Endothelial cell of umbilical vein (primary cell): Measurements from ENCODE around the gene ABAT. TPM values are rescaled to one million over a fixed set of nuclear protein-coding genes. Genes with fewer than 3 reads are reported as not detected.

ENCODE experiments used
- BruUV-seq: library from RNA; stranded (reverse); fragments of 400-500 nt; replicated peaks from 2 replicates; lab custom pipeline; 2021; lab: Mats Ljungman, UMichigan
- CTCF ChIA-PET: fragments of 300-600, 350-600 bp; sonication (Branson Sonifier 250); formaldehyde crosslinking; loops from one replicate; lab custom pipeline; 2021; ENCODE audit warnings: antibody characterized with exemption, inconsistent platforms; lab: Charles Lee
- POLR2A ChIA-PET: fragments of 300-600, 350-600 bp; sonication (Branson Sonifier 250); formaldehyde crosslinking; loops from one replicate; lab custom pipeline; 2021; ENCODE audit warnings: antibody characterized with exemption, inconsistent platforms; lab: Charles Lee
- DNase-seq: peaks from one replicate; pipeline ENCODE4 v3.0.0-alpha.2; 2011; ENCODE audit warnings: low read depth, low spot score
- FAIRE-seq: peaks from 2 replicates; lab custom pipeline; 2011; peaks lifted over from hg19 to GRCh38; lab: Jason Lieb, UNC
- H2AFZ ChIP-seq: 2 replicates; pipeline ENCODE4 v1.6.0; 2012; ENCODE audit warnings: low read depth, low read length, control low read depth, inconsistent platforms
- H3K27ac ChIP-seq: 2 replicates; pipeline ENCODE4 v1.5.1; 2011; ENCODE audit warnings: low read depth, mild to moderate bottlenecking, control low read depth, low read length, moderate library complexity; ENCODE audit not compliant: insufficient read depth
- H3K27me3 ChIP-seq, 2 experiments: 2 replicates each; pipeline versions ENCODE4 v1.6.0 to v1.6.1; 2011; ENCODE audit warnings: low read length in 2 of 2, mixed read lengths in 1 of 2; ENCODE audit not compliant: control insufficient read depth in 2 of 2, insufficient read depth in 2 of 2
- H3K36me3 ChIP-seq, 2 experiments: 2 replicates in 1 of 2; 3 replicates in 1 of 2; pipeline ENCODE4 v1.5.1; 2011; ENCODE audit warnings: low read length in 2 of 2, mild to moderate bottlenecking in 1 of 2, moderate library complexity in 1 of 2; ENCODE audit not compliant: control insufficient read depth in 2 of 2, insufficient read depth in 2 of 2; ENCODE audit errors: extremely low read depth in 1 of 2
- H3K4me1 ChIP-seq: 3 replicates; pipeline ENCODE4 v1.5.1; 2011; ENCODE audit warnings: mild to moderate bottlenecking, low read length; ENCODE audit not compliant: control insufficient read depth, insufficient read depth; ENCODE audit errors: extremely low read depth
- H3K4me2 ChIP-seq: 2 replicates; pipeline ENCODE4 v1.6.1; 2011; ENCODE audit warnings: low read length, control low read depth, mixed read lengths; ENCODE audit not compliant: insufficient read depth
- H3K4me3 ChIP-seq, 3 experiments: fragments of 200-600 bp in 1 of 3; sonication (generic), shearing (Covaris generic) in 1 of 3; replicated peaks in 1 of 3; 2 replicates each; pipeline ENCODE4 v1.5.1; 2011 to 2016; ENCODE audit warnings: control low read depth in 3 of 3, low read length in 3 of 3, mild to moderate bottlenecking in 2 of 3, inconsistent platforms in 1 of 3, low read depth in 1 of 3, moderate library complexity in 1 of 3; ENCODE audit not compliant: insufficient read depth in 1 of 3
- H3K79me2 ChIP-seq: 2 replicates; pipeline ENCODE4 v1.6.0; 2012; ENCODE audit warnings: low read length, inconsistent platforms; ENCODE audit not compliant: control insufficient read depth, insufficient read depth
- H3K9ac ChIP-seq: replicated peaks from 2 replicates; pipeline ENCODE3; 2011; ENCODE audit warnings: low read length, control low read depth; ENCODE audit not compliant: insufficient read depth; ENCODE audit errors: extremely low read depth
- H3K9me1 ChIP-seq: replicated peaks from 3 replicates; pipeline ENCODE4 v1.6.0; 2011; ENCODE audit warnings: mild to moderate bottlenecking, low read length; ENCODE audit not compliant: control insufficient read depth, insufficient read depth; ENCODE audit errors: extremely low read depth
- H3K9me3 ChIP-seq: replicated peaks from 2 replicates; pipeline ENCODE4 v1.5.1; 2012; ENCODE audit warnings: low read length, inconsistent platforms; ENCODE audit not compliant: control insufficient read depth, insufficient read depth
- H4K20me1 ChIP-seq: replicated peaks from 2 replicates; pipeline ENCODE3; 2011; ENCODE audit warnings: mild to moderate bottlenecking, low read length; ENCODE audit not compliant: control insufficient read depth, insufficient read depth; ENCODE audit errors: extremely low read depth
- GATA2 ChIP-seq: IDR thresholded peaks from 2 replicates; pipeline ENCODE4 v1.7.0; 2011; ENCODE audit warnings: low read depth, mild to moderate bottlenecking, moderate library complexity, mixed read lengths, low read length; ENCODE audit not compliant: insufficient read length, insufficient read depth
- MYC ChIP-seq: IDR thresholded peaks from one replicate; pipeline ENCODE4 v1.6.1; 2011; ENCODE audit warnings: mild to moderate bottlenecking, low read depth, low read length
- POLR2A ChIP-seq: IDR thresholded peaks from 2 replicates; pipeline ENCODE4 v1.6.1; 2012; ENCODE audit warnings: low read depth, mild to moderate bottlenecking, control low read depth, low read length
- POLR2AphosphoS5 ChIP-seq: IDR thresholded peaks from 2 replicates; pipeline ENCODE4 v1.6.1; 2012; ENCODE audit warnings: low read depth, mild to moderate bottlenecking, control low read depth, low read length, moderate library complexity; ENCODE audit not compliant: insufficient read depth
- dilution Hi-C: fragments of 300-500 bp; cut with MboI; formaldehyde crosslinking; loops from one replicate; pipeline ENCODE4 v1.15.0; 2019; ENCODE audit warnings: low sequenced_read_pairs; ENCODE audit not compliant: extremely low pct_ligation_motif_present
- intact Hi-C: fragments of 100-400 bp; cut with micrococcal nuclease; formaldehyde crosslinking; loops from one replicate; pipeline ENCODE4 v1.10.0; 2022
- polyA plus RNA-seq, 4 experiments: library from polyadenylated mRNA; depleted of rRNA in 3 of 4; stranded (reverse) in 3 of 4; unstranded in 1 of 4; fragments of >200 nt; gene quantifications; 2 replicates each; pipeline versions ENCODE4 v1.2.1 to v1.2.3, GENCODE V29; 2011 to 2012; ENCODE audit warnings: missing spikeins in 1 of 4
- total RNA-seq: library from RNA; stranded (reverse); gene quantifications from 2 replicates; pipeline ENCODE4 v1.2.3, GENCODE V29; 2021

The ABAT gene
- total and polyA plus RNA-seq, 2 donors (not counting 3 experiments of a cell fraction or from before 2014, with no cell fraction given), result 1.3 to 1.4 TPM

DNA sequence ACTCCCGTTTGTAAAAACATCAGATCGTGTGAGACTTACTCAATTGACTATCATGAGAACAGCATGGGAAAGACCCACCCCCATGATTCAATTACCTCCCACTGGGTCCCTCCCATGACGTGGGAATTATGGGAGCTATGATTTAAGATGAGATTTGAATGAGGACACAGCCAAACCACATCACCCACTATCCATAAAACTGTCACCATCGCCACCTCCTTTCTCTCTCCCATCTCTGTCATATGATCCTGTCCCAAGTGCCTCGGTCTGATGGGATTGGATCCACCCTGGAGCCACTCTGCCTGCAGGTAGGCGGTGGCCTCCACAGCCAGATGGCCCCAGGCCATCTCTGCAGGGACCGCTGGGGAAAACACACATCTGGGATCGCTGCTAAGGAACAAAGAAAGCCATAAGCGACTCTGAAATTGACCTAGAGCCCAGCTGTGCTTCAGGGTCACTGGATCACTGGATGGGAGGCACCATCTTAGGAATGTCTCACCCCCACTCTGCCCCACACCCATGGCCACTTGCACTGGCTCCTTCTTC is 61.8 kb downstream of the ABAT start:
- FAIRE-seq, result no peak
- Histone ChIP-seq H3K4me2 (no peak overlapping the region), H3K9me3 (no peaks in the 10 kb centered on the region), H3K36me3 (no peaks in the 10 kb centered on the region), H3K79me2 (no peaks in the 10 kb centered on the region), H3K9ac (no peak overlapping the region), H4K20me1 (no peaks in the 10 kb centered on the region), H2AFZ (no peak overlapping the region), H3K4me3 (no peak overlapping the region), H3K27me3 (no peaks in the 10 kb centered on the region), H3K4me1 (no peaks in the 10 kb centered on the region), H3K9me1 (no peaks in the 10 kb centered on the region), H3K27ac (no peak overlapping the region)
- DNase-seq, result no peak
- no TSS peak for BruUV-seq
- TF ChIP-seq POLR2A (no peak), MYC (no peak), POLR2AphosphoS5 (no peak)
- intact Hi-C loops, result no loop called here
- ChIA-PET POLR2A (no interaction called here), CTCF (no interaction called here)
- dilution Hi-C loops, result no loop called here

DNA sequence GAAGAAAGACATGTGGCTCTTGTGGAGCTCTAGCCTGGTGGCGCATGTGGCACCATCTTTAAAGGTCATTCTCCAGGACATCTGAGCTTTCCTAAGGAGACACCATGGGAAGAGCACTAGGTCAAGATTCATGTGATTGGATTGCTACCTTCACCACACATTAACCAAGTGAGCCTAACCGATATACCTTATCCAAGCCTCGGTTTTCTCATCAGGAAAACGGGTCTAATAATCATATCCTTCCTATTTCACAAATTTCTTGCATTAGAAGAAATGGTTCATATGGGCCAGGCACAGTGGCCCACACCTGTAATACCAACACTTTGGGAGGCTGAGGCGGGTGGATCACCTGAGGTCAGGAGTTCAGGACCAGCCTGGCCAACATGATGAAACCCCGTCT is 64.7 kb downstream of the ABAT start:
- Histone ChIP-seq H3K27me3 (no peaks in the 10 kb centered on the region), H3K4me1 (no peaks in the 10 kb centered on the region), H3K79me2 (no peaks in the 10 kb centered on the region), H4K20me1 (no peaks in the 10 kb centered on the region), H2AFZ (no peak overlapping the region), H3K27ac (no peak overlapping the region), H3K9ac (no peak overlapping the region), H3K9me1 (no peaks in the 10 kb centered on the region), H3K36me3 (no peaks in the 10 kb centered on the region), H3K4me2 (no peak overlapping the region), H3K9me3 (no peaks in the 10 kb centered on the region), H3K4me3 (no peak overlapping the region)
- BruUV-seq, result no TSS peak
- POLR2A ChIA-PET, result no interaction called here
- intact Hi-C loops, result no loop called here
- no peak for DNase-seq
- CTCF ChIA-PET, result no interaction called here
- TF ChIP-seq POLR2A (no peak), GATA2 (no peak)
- no peak for FAIRE-seq
- dilution Hi-C loops, result no loop called here
